HG03045 (cell line): ENCODE data around the gene MPZL1.
A peak's percentile ranks its signal among the peaks of the same experiment; 100 is the strongest.

Experiments
- ATAC-seq: cut with Tn5 transposase; IDR thresholded peaks from one replicate; pipeline ENCODE4 v1.9.1; 2021; ENCODE audit warnings: mild to moderate bottlenecking, moderate library complexity; ENCODE audit not compliant: unreplicated experiment

The MPZL1 gene

GRCh38 chr1:167721617-167722151, at the start of gene MPZL1:
Gene MPZL1 (plus strand): TSS chr1:167721982. CDS start chr1:167722152, 170 bp downstream.
- ATAC-seq = peak; percentile 92

- ATAC-seq = no peak
These were observed 49.0 kb upstream of the MPZL1 start for GRCh38 chr1:167672831-167673230.

GRCh38 chr1:167673265-167673664, 48.5 kb upstream of the MPZL1 start:
- ATAC-seq = no peak

- ATAC-seq = no peak
These were observed 47.6 kb upstream of the MPZL1 start for GRCh38 chr1:167674156-167674555.

DNA sequence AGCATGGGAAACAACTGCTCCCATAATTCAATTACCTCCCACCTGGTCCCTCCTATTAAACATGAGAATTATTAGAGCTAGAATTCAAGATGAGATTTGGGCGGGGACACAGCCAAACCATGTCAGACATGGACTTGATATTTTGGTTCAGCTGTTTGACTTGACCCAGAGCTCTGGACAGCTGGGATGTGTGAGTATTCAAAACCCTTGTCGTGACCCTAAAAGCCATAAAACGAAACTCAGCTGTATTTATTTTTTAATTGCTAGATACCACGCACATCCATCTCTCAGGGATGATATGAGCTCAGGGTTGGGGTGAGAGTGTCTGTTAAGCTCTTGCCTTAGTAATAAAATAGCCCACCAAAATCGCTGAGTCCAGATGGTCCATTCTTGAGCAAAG, 46.3 kb upstream of the MPZL1 start:
- ATAC-seq = no peak

GRCh38 chr1:167676205-167676915, 45.4 kb upstream of the MPZL1 start:
- ATAC-seq = peak; percentile 39

DNA sequence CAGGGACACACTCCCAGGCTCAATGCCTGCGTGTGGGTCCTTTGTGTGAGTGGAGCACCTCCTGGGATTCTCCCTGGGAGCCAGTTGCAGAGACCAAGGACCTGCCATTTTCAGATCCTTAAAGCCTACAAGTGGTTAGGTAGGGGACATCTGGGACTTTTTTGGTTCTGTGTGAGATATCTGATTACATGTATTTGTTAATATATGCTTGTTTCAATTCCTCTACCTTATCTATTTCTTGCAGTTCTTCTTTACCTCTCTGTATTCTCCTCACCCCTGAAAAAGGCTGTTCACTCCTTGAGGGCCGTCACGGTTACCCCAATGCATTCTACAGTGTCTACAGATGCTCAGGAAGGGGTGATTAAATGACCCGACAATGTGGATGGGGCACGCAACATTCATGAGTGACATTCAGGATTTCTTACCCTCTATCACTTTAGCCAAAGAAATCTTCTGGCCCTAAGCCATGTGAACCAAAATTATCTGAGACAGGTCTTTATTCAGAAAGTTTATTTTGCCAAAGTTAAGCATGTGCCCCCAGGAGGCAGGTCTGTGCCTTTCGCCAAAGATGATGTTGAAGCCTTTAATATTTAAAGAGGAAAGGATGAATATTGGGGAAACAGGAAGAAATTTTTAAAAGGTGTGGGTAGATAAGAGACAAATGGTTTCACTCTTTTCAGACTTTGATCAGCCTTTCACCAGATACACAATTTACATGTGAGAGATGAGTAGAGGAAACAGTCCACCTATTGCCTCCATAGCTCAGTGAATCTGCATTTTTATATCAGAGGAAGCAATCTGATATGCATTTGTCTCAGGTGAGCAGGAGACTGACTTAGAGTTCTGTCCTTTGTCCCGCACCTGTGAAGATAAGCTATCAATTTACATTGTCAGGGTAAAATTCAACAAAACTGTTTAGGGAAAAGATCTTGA, 44.6 kb upstream of the MPZL1 start:
- no peak for ATAC-seq

GRCh38 chr1:167678422-167678821, 43.4 kb upstream of the MPZL1 start:
- ATAC-seq = no peak

DNA sequence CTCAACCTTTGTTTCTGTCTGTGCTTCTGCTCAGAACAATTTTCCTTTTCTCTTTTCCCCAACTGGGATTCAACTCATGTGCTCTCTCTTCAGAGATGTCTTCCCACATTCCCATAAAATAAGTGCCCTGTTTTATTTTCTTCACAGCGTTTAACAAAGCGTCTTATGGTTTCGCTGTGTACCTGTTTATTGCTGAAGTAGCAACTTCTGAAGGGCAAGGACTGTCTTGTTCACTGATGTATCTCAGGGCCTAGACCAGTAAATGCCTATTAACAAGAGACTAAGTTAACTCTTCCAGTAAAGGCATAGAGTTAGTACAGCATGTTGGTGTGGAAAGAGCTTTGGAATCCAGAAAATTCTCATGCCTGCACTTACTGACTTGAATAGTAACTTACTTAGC, 42.9 kb upstream of the MPZL1 start:
- no peak for ATAC-seq

GRCh38 chr1:167679714-167680113, 42.1 kb upstream of the MPZL1 start:
- no peak for ATAC-seq

- ATAC-seq = no peak
These were observed 40.8 kb upstream of the MPZL1 start for GRCh38 chr1:167681024-167681423.

- no peak for ATAC-seq
These were observed 40.2 kb upstream of the MPZL1 start for GRCh38 chr1:167681451-167682098.

DNA sequence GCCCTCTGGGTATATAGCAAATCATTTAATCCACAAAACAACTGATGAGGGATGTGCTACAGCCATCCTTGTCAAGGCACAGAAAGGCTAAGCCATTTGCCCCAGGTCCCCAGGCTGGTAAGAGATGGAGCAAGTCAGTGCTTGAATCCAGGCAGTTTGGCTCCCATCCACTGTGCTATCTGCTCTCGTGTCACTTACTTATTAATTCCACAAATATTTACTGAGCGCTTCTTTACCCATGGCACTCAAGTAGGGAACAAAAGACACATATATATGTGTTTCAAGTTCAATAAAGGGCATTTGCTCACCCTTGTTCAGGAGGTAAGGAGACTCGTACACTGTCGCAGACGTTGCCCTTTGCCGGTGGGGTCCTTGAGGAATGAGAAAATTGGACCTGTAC, 38.6 kb upstream of the MPZL1 start:
- ATAC-seq = no peak

- no peak for ATAC-seq
These were observed 37.9 kb upstream of the MPZL1 start for GRCh38 chr1:167683641-167684502.

- ATAC-seq = no peak
These were observed 35.9 kb upstream of the MPZL1 start for GRCh38 chr1:167685844-167686243.

DNA sequence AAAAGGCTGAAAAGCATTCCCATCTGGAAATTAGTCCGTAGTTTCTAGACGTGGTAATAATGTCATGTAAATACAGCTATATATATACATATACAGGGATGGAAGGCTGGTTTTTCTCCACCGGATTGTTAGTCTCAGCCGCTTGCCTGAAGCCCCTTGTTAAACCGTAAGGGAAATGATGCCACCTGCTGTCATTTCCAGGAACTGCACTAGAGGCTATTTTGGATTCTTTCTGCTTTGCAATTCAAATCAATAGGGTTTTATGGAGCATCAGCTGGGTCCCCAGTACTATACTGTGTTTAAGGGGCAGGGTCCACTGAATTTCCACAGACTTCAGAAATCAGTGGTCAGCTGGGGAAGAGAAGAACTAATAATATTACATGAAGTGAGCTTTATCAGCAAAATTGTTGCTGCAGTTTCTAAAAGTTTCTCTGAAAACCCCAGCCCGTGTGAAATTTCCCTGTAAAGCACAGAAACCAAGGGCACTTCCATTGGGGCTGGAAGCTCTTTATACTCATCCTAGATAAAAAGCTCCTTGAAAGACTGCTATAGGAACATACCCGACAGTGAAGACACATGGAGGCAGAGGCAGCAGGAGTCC, 33.8 kb upstream of the MPZL1 start:
- no peak for ATAC-seq

DNA sequence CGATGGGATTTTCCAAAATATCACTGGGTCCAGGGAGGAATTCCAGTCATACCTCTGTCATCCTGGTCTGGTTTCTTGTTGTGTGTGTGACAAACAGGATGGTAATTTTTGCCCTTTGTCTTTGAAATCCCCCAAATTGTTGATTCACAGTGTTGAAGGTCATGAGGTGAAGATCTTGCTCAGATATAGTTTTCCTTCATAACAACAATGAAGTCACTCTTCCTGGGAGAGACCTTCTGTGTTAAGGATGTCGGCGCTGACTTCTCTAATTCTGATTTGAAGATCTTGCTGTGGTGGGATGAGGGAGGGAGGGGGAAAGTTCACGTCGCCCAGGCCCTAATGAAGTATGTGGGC, 32.2 kb upstream of the MPZL1 start:
- ATAC-seq = no peak

DNA sequence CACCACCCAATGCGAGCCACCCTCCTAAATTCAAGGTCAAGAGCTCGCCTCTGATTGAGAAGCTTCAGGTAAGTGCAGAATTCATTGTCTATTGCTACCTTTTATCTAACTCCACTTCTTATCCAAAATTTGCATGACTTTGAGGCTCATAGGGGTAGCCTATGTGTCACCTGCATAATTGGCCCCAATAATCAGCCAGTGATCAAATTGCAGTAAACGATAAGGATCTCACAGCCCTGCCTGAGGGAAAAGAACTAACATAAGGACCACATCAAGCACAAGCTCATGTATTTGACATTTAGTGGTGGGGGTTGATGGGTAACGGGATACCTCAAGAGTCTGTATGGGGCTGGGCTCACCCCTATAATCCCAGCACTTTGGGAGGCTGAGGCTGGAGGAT, 31.7 kb upstream of the MPZL1 start:
- no peak for ATAC-seq

DNA sequence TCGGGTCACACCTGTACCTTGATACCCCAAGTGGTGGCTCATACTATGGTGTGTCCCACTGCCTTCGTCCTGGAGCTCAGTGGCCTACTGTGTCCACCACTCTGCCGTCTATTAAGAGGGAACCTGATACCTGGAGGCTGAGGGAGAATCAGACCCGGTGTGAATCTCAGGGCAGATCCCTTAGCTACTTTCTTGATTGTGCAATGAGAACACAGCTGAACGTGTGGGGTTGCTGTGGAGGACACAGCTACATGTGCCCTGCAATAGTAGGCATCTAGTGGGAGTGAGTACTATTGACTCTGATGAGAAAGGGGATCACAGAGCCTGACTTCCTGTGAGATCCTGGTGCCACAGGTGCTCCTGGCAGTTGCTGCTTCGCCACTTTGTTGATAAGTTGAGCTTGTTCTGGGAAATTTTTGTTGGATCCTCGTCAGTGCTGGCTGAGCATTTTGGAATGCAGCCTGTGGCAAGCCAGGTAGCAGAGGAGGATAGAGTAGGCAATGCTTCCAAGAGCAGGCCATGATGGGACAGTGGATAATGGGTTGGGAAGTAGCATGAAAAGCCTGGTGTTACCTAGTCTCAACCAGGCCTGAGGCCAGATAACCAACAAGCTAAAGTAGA, 28.2 kb upstream of the MPZL1 start:
- no peak for ATAC-seq

- ATAC-seq = no peak
These were observed 27.1 kb upstream of the MPZL1 start for GRCh38 chr1:167694691-167695090.
